Activated CD4-positive, alpha-beta memory T cell treated with anti-CD3 and anti-CD28 coated beads, Interleukin-2, amount 10 ng/mL, durations not matched to agents 7 days and 5 days (primary cell): ENCODE results near the gene SET. TPM values are rescaled to one million over a fixed set of nuclear protein-coding genes. Genes with fewer than 3 reads are reported as not detected.

Experiments used
- total RNA-seq, 2 experiments: library from RNA; stranded (reverse); gene quantifications; one replicate each; pipeline ENCODE4 v1.2.3, GENCODE V29; 2021

The SET gene
- total RNA-seq, 2 experiments from 2014 or later: 355 to 379 TPM

Other genes with a start within 250 kb of the SET start
- 10 to 100 TPM; 54.5 to 58.5 TPM for gene ODF2, start 233.2 kb upstream of the SET start, total RNA-seq
- gene GLE1, start 184.5 kb upstream of the SET start, total RNA-seq: 10 to 100 TPM; 50.3 to 50.7 TPM
- gene SPTAN1, start 136.6 kb upstream of the SET start, total RNA-seq: 100 to 1,000 TPM; 313 to 321 TPM
- gene DYNC2I2, start 32.4 kb upstream of the SET start, total RNA-seq: 10 to 100 TPM; 51.5 to 53.5 TPM
- gene PKN3, start 13.3 kb downstream of the SET start, total RNA-seq: 1 to 10 TPM; 5.0 to 5.6 TPM
- gene ZDHHC12, start 34.9 kb downstream of the SET start, total RNA-seq: 10 to 100 TPM; 79.3 to 81.5 TPM
- gene ZER1, start 82.7 kb downstream of the SET start, total RNA-seq: 10 to 100 TPM; 24.1 to 24.4 TPM
- 10 to 100 TPM; 18.0 to 21.4 TPM for gene TBC1D13, start 98.0 kb downstream of the SET start, total RNA-seq
- 10 to 100 TPM; 16.7 to 19.1 TPM for gene ENDOG, start 129.3 kb downstream of the SET start, total RNA-seq
- 10 to 100 TPM; 54.3 to 59.2 TPM for gene SPOUT1, start 140.6 kb downstream of the SET start, total RNA-seq
- gene KYAT1, start 192.7 kb downstream of the SET start, total RNA-seq: 10 to 100 TPM; 12.7 to 14.8 TPM
- gene LRRC8A, start 192.9 kb downstream of the SET start, total RNA-seq: 10 to 100 TPM; 37.1 to 38.1 TPM
- 1 to 10 TPM; 1.1 to 1.4 TPM for gene PHYHD1, start 231.8 kb downstream of the SET start, total RNA-seq